HCT116 (cell line): ENCODE data around the gene CACNA1C.

Experiments used
- EGR1 ChIP-seq: IDR thresholded peaks from 2 replicates; pipeline ENCODE4 v1.6.1; 2012; ENCODE audit warnings: low read depth
- POLR2A ChIP-seq: IDR thresholded peaks from 2 replicates; pipeline ENCODE4 v1.7.0; 2011; ENCODE audit warnings: borderline replicate concordance; ENCODE audit not compliant: insufficient read depth, insufficient read length; ENCODE audit errors: extremely low read depth
- RAD21 ChIP-seq: IDR thresholded peaks from 2 replicates; pipeline ENCODE4 v1.6.1; 2012; ENCODE audit warnings: low read depth, mild to moderate bottlenecking
- SIN3A ChIP-seq: IDR thresholded peaks from 2 replicates; pipeline ENCODE4 v1.6.1; 2012; ENCODE audit warnings: low read depth
- TCF7L2 ChIP-seq: IDR thresholded peaks from 2 replicates; pipeline ENCODE4 v1.7.0; 2011; ENCODE audit warnings: borderline replicate concordance, inconsistent platforms; ENCODE audit not compliant: insufficient read depth, insufficient read length; ENCODE audit errors: extremely low read depth
- YY1 ChIP-seq: IDR thresholded peaks from 2 replicates; pipeline ENCODE4 v1.6.1; 2011; ENCODE audit warnings: low read length, low read depth, moderate library complexity, mild to moderate bottlenecking; ENCODE audit not compliant: insufficient replicate concordance; ENCODE audit errors: extremely low read depth
- ZNF274 ChIP-seq: fragments of 200-500 bp; sonication (Bioruptor generic); IDR thresholded peaks from 2 replicates; pipeline ENCODE4 v1.6.1; 2014; ENCODE audit warnings: mild to moderate bottlenecking, low read depth, low read length, inconsistent platforms
- TF ChIP-seq, protein P1 (sequence below), 3 experiments: fragments of 200-600 bp in 1 of 3; sonication (generic) in 1 of 3; IDR thresholded peaks in 2 of 3; conservative IDR thresholded peaks in 1 of 3; 2 replicates each; pipeline ENCODE4 v1.5.1; 2012 to 2017; ENCODE audit warnings: low read depth in 2 of 3, low read length in 2 of 3, antibody characterized with exemption in 1 of 3, borderline replicate concordance in 1 of 3, control low read depth in 1 of 3, mild to moderate bottlenecking in 1 of 3, mixed read lengths in 1 of 3, mixed run types in 1 of 3, moderate library complexity in 1 of 3; ENCODE audit not compliant: insufficient read depth in 1 of 3

DNA sequence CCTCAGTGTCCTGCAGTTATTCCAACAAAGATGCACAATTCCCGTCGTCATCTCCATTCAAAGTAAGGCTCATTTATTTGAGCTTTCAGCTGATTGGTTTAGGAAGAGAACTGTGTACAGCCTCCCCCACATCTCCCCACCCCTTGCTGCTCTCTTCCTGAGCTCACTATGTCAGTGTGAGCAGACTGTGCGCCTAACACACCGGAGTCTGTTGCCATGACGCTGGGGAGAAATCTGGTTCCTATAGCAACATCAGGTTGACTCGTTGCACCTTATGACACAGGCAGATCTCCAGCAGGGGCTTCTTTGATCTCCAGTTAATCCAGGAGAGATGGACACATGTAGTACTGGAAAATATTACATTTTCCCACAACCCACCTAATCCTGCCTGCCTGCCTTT lies 319.4 kb downstream of the CACNA1C start:
- TF ChIP-seq, protein P1, sequence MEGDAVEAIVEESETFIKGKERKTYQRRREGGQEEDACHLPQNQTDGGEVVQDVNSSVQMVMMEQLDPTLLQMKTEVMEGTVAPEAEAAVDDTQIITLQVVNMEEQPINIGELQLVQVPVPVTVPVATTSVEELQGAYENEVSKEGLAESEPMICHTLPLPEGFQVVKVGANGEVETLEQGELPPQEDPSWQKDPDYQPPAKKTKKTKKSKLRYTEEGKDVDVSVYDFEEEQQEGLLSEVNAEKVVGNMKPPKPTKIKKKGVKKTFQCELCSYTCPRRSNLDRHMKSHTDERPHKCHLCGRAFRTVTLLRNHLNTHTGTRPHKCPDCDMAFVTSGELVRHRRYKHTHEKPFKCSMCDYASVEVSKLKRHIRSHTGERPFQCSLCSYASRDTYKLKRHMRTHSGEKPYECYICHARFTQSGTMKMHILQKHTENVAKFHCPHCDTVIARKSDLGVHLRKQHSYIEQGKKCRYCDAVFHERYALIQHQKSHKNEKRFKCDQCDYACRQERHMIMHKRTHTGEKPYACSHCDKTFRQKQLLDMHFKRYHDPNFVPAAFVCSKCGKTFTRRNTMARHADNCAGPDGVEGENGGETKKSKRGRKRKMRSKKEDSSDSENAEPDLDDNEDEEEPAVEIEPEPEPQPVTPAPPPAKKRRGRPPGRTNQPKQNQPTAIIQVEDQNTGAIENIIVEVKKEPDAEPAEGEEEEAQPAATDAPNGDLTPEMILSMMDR (IDR thresholded peaks at IDR 0.05 in 2 of 3, conservative IDR thresholded peaks at IDR 0.05 in 1 of 3; ENCODE audit: borderline replicate concordance in 1 of 3, insufficient read depth in 1 of 3, low read depth in 2 of 3, low read length in 2 of 3) = no peak
- no peak for TF ChIP-seq YY1
- TF ChIP-seq POLR2A = no peak
- TF ChIP-seq SIN3A = no peak
- TF ChIP-seq EGR1 = no peak
- TF ChIP-seq ZNF274 = no peak
- no peak for TF ChIP-seq RAD21
- TF ChIP-seq TCF7L2 = no peak
